Choroid plexus epithelial cell (primary cell): Measurements from ENCODE around the gene AGA.

Source experiments
- DNase-seq: peaks from one replicate; pipeline ENCODE4 v3.0.0-alpha.2; 2010; ENCODE audit warnings: low read depth
- H3K4me3 ChIP-seq: 2 replicates; pipeline ENCODE4 v1.5.1; 2011; ENCODE audit warnings: low read depth, mild to moderate bottlenecking, control low read depth, low read length, moderate library complexity
- TF ChIP-seq, protein P1 (sequence below): conservative IDR thresholded peaks from 2 replicates; pipeline ENCODE4 v1.5.1; 2011; ENCODE audit warnings: low read depth, mild to moderate bottlenecking, control low read depth, inconsistent platforms, low read length, moderate library complexity

Gene AGA

DNA sequence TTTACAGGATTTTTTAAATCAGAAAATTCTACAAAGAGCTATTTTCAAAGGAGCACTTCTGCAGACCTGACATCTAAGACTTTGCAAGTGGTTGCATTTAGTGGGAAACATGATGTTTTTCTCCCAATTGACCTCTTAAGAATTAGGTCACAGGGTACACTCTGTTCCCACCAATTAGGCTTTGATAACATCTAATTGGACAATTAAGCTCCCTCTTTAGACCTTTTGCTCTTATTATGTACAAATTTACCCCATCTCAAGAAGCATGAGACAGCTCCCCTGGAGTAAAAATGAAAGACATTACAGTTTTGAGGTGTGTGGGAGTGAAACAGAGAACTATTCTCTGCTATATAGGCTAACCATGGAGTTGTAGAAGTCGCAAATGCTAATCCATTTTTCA lies 31.8 kb upstream of the AGA start:
- no peak overlapping the region for H3K4me3 ChIP-seq

GRCh38 chr4:177464026-177464425 lies 21.8 kb upstream of the AGA start:
- no peak for DNase-seq
- no peak overlapping the region for H3K4me3 ChIP-seq
- TF ChIP-seq, protein P1, sequence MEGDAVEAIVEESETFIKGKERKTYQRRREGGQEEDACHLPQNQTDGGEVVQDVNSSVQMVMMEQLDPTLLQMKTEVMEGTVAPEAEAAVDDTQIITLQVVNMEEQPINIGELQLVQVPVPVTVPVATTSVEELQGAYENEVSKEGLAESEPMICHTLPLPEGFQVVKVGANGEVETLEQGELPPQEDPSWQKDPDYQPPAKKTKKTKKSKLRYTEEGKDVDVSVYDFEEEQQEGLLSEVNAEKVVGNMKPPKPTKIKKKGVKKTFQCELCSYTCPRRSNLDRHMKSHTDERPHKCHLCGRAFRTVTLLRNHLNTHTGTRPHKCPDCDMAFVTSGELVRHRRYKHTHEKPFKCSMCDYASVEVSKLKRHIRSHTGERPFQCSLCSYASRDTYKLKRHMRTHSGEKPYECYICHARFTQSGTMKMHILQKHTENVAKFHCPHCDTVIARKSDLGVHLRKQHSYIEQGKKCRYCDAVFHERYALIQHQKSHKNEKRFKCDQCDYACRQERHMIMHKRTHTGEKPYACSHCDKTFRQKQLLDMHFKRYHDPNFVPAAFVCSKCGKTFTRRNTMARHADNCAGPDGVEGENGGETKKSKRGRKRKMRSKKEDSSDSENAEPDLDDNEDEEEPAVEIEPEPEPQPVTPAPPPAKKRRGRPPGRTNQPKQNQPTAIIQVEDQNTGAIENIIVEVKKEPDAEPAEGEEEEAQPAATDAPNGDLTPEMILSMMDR, result no peak

More for the DNA sequence above, 31.8 kb upstream of the AGA start:
- TF ChIP-seq, protein P1, result no peak
- no peak for DNase-seq

GRCh38 chr4:177461606-177462005 lies 19.4 kb upstream of the AGA start:
- no peak overlapping the region for H3K4me3 ChIP-seq
- TF ChIP-seq, protein P1, result no peak
- peak; percentile 43 for DNase-seq

DNA sequence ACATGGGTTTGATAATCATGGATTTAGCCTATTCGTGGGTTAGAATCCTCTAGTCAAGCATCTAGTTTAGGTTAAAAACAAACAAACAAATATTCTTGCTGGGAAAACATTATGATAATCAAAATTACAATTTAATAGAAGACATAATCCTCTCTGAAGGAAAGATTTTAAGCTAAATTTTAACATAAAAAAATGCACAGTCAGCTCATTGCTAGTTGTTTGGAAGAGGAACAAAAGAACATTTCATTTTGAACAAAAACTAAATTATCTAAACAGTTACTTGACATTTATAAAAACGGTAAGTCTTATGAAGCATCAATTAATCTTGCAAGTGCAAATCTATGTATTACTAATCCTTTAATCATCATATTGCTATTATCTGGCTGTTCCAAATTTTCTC lies 18.2 kb upstream of the AGA start:
- TF ChIP-seq, protein P1, result no peak

DNA sequence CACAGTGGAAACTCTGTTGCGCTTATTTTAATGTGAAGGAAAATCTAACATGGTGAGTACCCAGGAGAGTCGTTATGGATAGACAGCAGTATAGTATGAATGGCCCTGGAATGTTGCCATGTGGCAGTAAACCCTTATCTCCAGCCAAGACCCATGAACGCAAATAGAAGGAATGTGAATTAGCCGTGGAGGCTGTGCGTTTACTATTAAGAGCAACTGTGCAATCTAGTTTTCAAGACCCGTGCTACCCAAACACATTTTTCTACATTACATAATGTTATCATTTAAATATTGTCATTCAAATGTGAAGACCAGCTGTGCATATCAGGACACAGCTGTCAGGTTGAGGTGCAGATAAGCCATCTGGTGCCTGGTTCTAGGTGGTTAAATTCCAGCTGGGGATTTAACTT lies 13.3 kb upstream of the AGA start:
- DNase-seq, result peak; percentile 58
- no peak overlapping the region for H3K4me3 ChIP-seq

More for the DNA sequence above, 18.2 kb upstream of the AGA start:
- H3K4me3 ChIP-seq, result no peak overlapping the region
- no peak for DNase-seq

DNA sequence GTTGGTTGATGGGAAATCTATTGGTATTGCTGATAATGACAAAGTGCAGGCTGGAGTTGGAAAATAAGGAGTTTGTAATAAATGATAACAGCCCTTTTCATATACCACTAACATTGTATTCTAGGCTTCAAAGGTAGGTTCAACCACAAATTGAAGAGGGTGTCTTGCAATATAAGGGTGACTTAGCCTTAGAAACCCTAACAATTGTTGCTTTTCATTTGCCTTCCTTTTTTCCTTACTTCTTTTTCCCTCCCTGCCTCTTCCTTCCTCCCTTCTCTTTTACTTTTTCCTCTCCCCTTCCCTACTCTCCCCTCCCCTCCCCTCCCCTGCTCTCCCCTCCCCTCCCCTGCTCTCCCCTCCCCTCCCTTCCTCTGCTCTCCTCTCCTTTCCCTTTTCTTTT lies 10.9 kb upstream of the AGA start:
- DNase-seq, result no peak
- TF ChIP-seq, protein P1, result no peak
- H3K4me3 ChIP-seq, result no peak overlapping the region

More for the DNA sequence above, 13.3 kb upstream of the AGA start:
- TF ChIP-seq, protein P1, result no peak

DNA sequence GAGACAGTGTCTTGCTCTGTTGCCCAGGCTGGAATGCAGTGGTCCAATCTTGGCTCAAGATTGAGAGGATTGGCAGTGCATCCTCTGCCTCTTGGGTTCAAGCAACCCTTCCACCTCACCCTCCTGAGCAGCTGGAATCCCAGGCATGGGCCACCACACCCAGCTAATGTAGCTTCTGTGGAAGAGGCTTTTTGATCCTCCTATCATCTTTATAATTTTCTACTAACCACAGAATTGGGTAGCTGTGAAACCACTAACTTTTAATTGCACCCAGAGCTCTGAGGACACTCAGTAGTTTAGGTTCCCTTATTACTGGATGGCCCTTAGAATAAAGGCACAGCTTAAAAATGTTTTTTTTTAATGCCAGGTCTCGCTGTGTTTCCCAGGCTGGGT lies 8.9 kb upstream of the AGA start:
- H3K4me3 ChIP-seq, result no peak overlapping the region
- DNase-seq, result no peak
- TF ChIP-seq, protein P1, result no peak
